ENCODE measurements around the gene STT3B. TPM values are rescaled to one million over a fixed set of nuclear protein-coding genes. Genes with fewer than 3 reads are reported as not detected.

Gene STT3B
- total and polyA plus RNA-seq, 2 of the 4 experiments (the other 2 are of a cell fraction), result 45.5 to 86.4 TPM

GRCh38 chr3:31634476-31634875 lies 101.8 kb downstream of the STT3B start:
- Histone ChIP-seq H3K4me2 (ENCODE audit: low read depth, low read length) (no peak overlapping the region), H3K4ac (ENCODE audit: low read depth, low read length) (no peak overlapping the region), H4K20me1 (ENCODE audit: insufficient read depth, low read length) (no peaks in the 10 kb centered on the region), H2AK5ac (ENCODE audit: low read depth, low read length) (no peak overlapping the region), H2BK5ac (ENCODE audit: low read depth, low read length, poor library complexity, severe bottlenecking) (no peak overlapping the region), H3K36me3 (ENCODE audit: control insufficient read depth, insufficient read depth, low read length) (peaks cover 3% of the 10 kb centered on the region), H3K79me1 (ENCODE audit: low read depth in 1 of 2, low read length in 2 of 2) (no peaks in the 10 kb centered on the region; a peak in 1 of 4 replicates), H3K9ac (ENCODE audit: low read depth, low read length) (no peak overlapping the region), H3K18ac (ENCODE audit: low read depth, low read length) (no peak overlapping the region), H2AK9ac (replicated peaks; ENCODE audit: low read depth, low read length, poor library complexity) (no peak overlapping the region), H4K8ac (ENCODE audit: low read depth in 2 of 2, low read length in 2 of 2) (no peak overlapping the region), H3K56ac (ENCODE audit: extremely low read depth, insufficient read depth, low read length) (no peak overlapping the region), H3K27me3 (ENCODE audit: control insufficient read depth, insufficient read depth, low read length) (no peaks in the 10 kb centered on the region), H4K91ac (ENCODE audit: insufficient read depth, low read depth, low read length) (no peak overlapping the region), H2BK120ac (ENCODE audit: low read depth, low read length) (no peak overlapping the region), H4K5ac (ENCODE audit: low read depth, low read length) (no peak overlapping the region), H3K27ac (ENCODE audit: insufficient read depth, low read length) (no peak overlapping the region; the same call in 1 of the 2 replicates), H3K14ac (replicated peaks; ENCODE audit: low read depth, low read length) (no peak overlapping the region), H2BK20ac (ENCODE audit: low read depth, low read length) (no peak overlapping the region), H3K9me3 (ENCODE audit: control insufficient read depth, insufficient read depth, low read length) (no peaks in the 10 kb centered on the region), H3K4me1 (ENCODE audit: control insufficient read depth, insufficient read depth, low read length) (peaks cover 2% of the 10 kb centered on the region; the same call in 1 of the 2 replicates), H3K9me1 (ENCODE audit: insufficient read depth, low read length) (no peaks in the 10 kb centered on the region), H3K23ac (ENCODE audit: low read depth, low read length) (no peak overlapping the region), H3K4me3 (ENCODE audit: insufficient read depth, low read depth, low read length) (no peak overlapping the region), H2BK15ac (ENCODE audit: low read depth, low read length) (no peak overlapping the region), H2AFZ (replicated peaks; ENCODE audit: low read length, poor library complexity) (no peak overlapping the region)
- no TSS peak for BruUV-seq (replicated peaks)
- intact Hi-C loops (cut with micrococcal nuclease) (loop anchor here (5.0 kb wide), 1 partner anchor 473 kb away; the partner anchor contains the start of gene GPD1L), dilution Hi-C loops (cut with HindIII; ENCODE audit: low sequenced_read_pairs, unreplicated experiment) (no loop called here), in situ Hi-C loops (cut with MboI; ENCODE audit: low sequenced_read_pairs) (no loop called here)
- ChIA-PET POLR2A (ENCODE audit: unreplicated experiment) (no interaction called here), CTCF (no interaction called here)
- 90% methylated on average over 2 of the region's 2 CpGs; no CpG with 5 or more reads in 1 of the 2 experiments for WGBS, 2 experiments (ENCODE audit: extremely low coverage in 2 of 2, insufficient read length in 1 of 2)
- peak; percentile 70 for DNase-seq
- TF ChIP-seq RFX5 (IDR thresholded peaks at IDR 0.05; ENCODE audit: low read depth, low read length) (no peak), MXI1 (IDR thresholded peaks at IDR 0.05; ENCODE audit: borderline replicate concordance, low read depth, low read length) (no peak), NFE2L2 (IDR thresholded peaks at IDR 0.05; ENCODE audit: low read depth, low read length) (no peak), RAD21 (IDR thresholded peaks at IDR 0.05; ENCODE audit: low read length) (no peak), CEBPB (IDR thresholded peaks at IDR 0.05; ENCODE audit: low read depth, low read length) (no peak)
- peak; percentile 85 for ATAC-seq (ENCODE audit: low read depth)
